A673 (cell line): ENCODE data around the gene PPP4C. TPM values are rescaled to one million over a fixed set of nuclear protein-coding genes. Genes with fewer than 3 reads are reported as not detected.
A peak's percentile ranks its signal among the peaks of the same experiment; 100 is the strongest.

Source experiments
- BruUV-seq: library from RNA; stranded (reverse); fragments of 400-500 nt; replicated peaks from 2 replicates; lab custom pipeline; 2021; lab: Mats Ljungman, UMichigan
- CTCF ChIA-PET: fragments of 300-600 bp; sonication (Branson Sonifier 250); formaldehyde crosslinking; loops from one replicate; lab custom pipeline; 2022; ENCODE audit warnings: antibody characterized with exemption; lab: Charles Lee
- POLR2A ChIA-PET: fragments of 300-600 bp; sonication (Branson Sonifier 250); formaldehyde crosslinking; loops from one replicate; lab custom pipeline; 2022; ENCODE audit warnings: antibody characterized with exemption; ENCODE audit not compliant: low non-redundant PET; lab: Charles Lee
- DNase-seq: peaks from one replicate; pipeline ENCODE4 v3.0.0-alpha.2; 2015; ENCODE audit warnings: low spot score
- H3K27ac ChIP-seq: fragments of 200-600 bp; sonication (generic); 2 replicates; pipeline ENCODE4 v1.5.1; 2016; ENCODE audit warnings: mixed run types, low read depth, mild to moderate bottlenecking, mixed read lengths, antibody characterized with exemption, low read length; ENCODE audit not compliant: poor library complexity, severe bottlenecking
- H3K27me3 ChIP-seq: fragments of 200-600 bp; sonication (generic); replicated peaks from 2 replicates; pipeline ENCODE4 v1.6.1; 2017; ENCODE audit warnings: mixed run types, low read depth, mild to moderate bottlenecking, mixed read lengths, antibody characterized with exemption, low read length; ENCODE audit not compliant: insufficient read depth, poor library complexity
- H3K36me3 ChIP-seq: fragments of 200-600 bp; sonication (generic); 2 replicates; pipeline ENCODE4 v1.6.1; 2016; ENCODE audit warnings: mixed run types, mild to moderate bottlenecking, mixed read lengths, antibody characterized with exemption, low read length; ENCODE audit not compliant: insufficient read depth, poor library complexity, severe bottlenecking
- H3K4me1 ChIP-seq: fragments of 200-600 bp; sonication (generic); 2 replicates; pipeline ENCODE4 v1.6.1; 2017; ENCODE audit warnings: mixed run types, mild to moderate bottlenecking, mixed read lengths, antibody characterized with exemption, low read length; ENCODE audit not compliant: insufficient read depth, poor library complexity, severe bottlenecking
- H3K4me3 ChIP-seq: fragments of 200-600 bp; sonication (generic); 2 replicates; pipeline ENCODE4 v1.5.1; 2016; ENCODE audit warnings: low read depth, mixed run types, mild to moderate bottlenecking, mixed read lengths, low read length; ENCODE audit not compliant: poor library complexity, severe bottlenecking
- H3K9me3 ChIP-seq: fragments of 200-600 bp; sonication (generic); 2 replicates; pipeline ENCODE4 v1.6.1; 2016; ENCODE audit warnings: mixed run types, low read depth, mild to moderate bottlenecking, mixed read lengths, antibody characterized with exemption, low read length; ENCODE audit not compliant: poor library complexity, severe bottlenecking
- CTCF ChIP-seq: fragments of 300-800, 200-600 bp; sonication (generic); conservative IDR thresholded peaks from 2 replicates; pipeline ENCODE4 v1.5.1; 2017; ENCODE audit warnings: low read depth, mild to moderate bottlenecking, antibody characterized with exemption, low read length, moderate library complexity, mixed read lengths
- EZH2 ChIP-seq: fragments of 200-600 bp; sonication (generic); IDR thresholded peaks from 2 replicates; pipeline ENCODE4 v1.6.1; 2017; ENCODE audit warnings: borderline replicate concordance, low read depth, mild to moderate bottlenecking, mixed read lengths, antibody characterized with exemption, low read length; ENCODE audit not compliant: poor library complexity, severe bottlenecking
- intact Hi-C: fragments of 100-400 bp; cut with micrococcal nuclease; formaldehyde crosslinking; loops from one replicate; pipeline ENCODE4 v1.10.0; 2022; ENCODE audit not compliant: unreplicated experiment
- total RNA-seq: library from RNA; stranded (reverse); gene quantifications from 2 replicates; pipeline ENCODE4 v1.2.3, GENCODE V29; 2021

Gene PPP4C
- total RNA-seq, 1 experiment from 2014 or later = 122 TPM

- no TSS peak for BruUV-seq
- intact Hi-C loops = no loop called here
- POLR2A ChIA-PET = interaction anchor here (0.9 kb wide), 1 partner anchor 26 kb away, joined by 3 read pairs; the partner anchor contains the start of gene ALDOA
Measured at GRCh38 chr16:30091474-30092372, 15.9 kb downstream of the PPP4C start, which contains the start of gene TBX6. TSS of gene TBX6 (minus strand) at chr16:30091924. CDS start at chr16:30091193, 731 bp downstream.

GRCh38 chr16:30092373-30093010 lies 16.7 kb downstream of the PPP4C start:
- intact Hi-C loops = no loop called here

More at GRCh38 chr16:30091474-30092372, 15.9 kb downstream of the PPP4C start, which contains the start of gene TBX6:
- CTCF ChIA-PET = interaction anchor here (0.6 to 1.3 kb wide), 8 partner anchors 55 to 1081 kb away, joined by 3 to 6 read pairs (median 4); partner anchors contain the start of gene ZNF48
- Histone ChIP-seq H3K9me3 (peaks cover 3% of the 10 kb centered on the region), H3K4me1 (peaks cover 18% of the 10 kb centered on the region), H3K4me3 (peak within 1 kb of the TSS; percentile 56), H3K27ac (peak within 1 kb of the TSS; percentile 58), H3K27me3 (no peaks in the 10 kb centered on the region), H3K36me3 (no peaks in the 10 kb centered on the region)
- TF ChIP-seq EZH2 (no peak), CTCF (peak; percentile 68)
- DNase-seq = peak; percentile 94

More at GRCh38 chr16:30092373-30093010, 16.7 kb downstream of the PPP4C start:
- POLR2A ChIA-PET = no interaction called here
- Histone ChIP-seq H3K9me3 (peaks cover 11% of the 10 kb centered on the region), H3K36me3 (no peaks in the 10 kb centered on the region), H3K27me3 (no peaks in the 10 kb centered on the region), H3K4me3 (peak overlapping the region; percentile 56), H3K4me1 (peaks cover 18% of the 10 kb centered on the region), H3K27ac (peak overlapping the region; percentile 58)
- CTCF ChIA-PET = interaction anchor here (0.6 to 1.3 kb wide), 8 partner anchors 28 to 1080 kb away, joined by 3 to 6 read pairs (median 5); partner anchors contain the start of gene ZNF48
- peak; percentile 81 for DNase-seq
- TF ChIP-seq CTCF (peak; percentile 75), EZH2 (no peak)
- BruUV-seq = no TSS peak
